ENCODE measurements around the gene FAM53A.
"Not testable (repeated sequence)": the region's sequence is repeated elsewhere in the genome, so short reads cannot be mapped to it uniquely, and the experiment has no call there.

Gene FAM53A

GRCh38 chr4:1643971-1644735 is 40.0 kb downstream of the FAM53A start:
- Mint-ChIP-seq H3K36me3 (peaks cover 2% of the 10 kb centered on the region), H3K4me1 (peaks cover 5% of the 10 kb centered on the region), H3K9me3 (no peaks in the 10 kb centered on the region), H3K4me3 (no peak overlapping the region), H3K27ac (no peak overlapping the region), H3K27me3 (no peaks in the 10 kb centered on the region)

DNA sequence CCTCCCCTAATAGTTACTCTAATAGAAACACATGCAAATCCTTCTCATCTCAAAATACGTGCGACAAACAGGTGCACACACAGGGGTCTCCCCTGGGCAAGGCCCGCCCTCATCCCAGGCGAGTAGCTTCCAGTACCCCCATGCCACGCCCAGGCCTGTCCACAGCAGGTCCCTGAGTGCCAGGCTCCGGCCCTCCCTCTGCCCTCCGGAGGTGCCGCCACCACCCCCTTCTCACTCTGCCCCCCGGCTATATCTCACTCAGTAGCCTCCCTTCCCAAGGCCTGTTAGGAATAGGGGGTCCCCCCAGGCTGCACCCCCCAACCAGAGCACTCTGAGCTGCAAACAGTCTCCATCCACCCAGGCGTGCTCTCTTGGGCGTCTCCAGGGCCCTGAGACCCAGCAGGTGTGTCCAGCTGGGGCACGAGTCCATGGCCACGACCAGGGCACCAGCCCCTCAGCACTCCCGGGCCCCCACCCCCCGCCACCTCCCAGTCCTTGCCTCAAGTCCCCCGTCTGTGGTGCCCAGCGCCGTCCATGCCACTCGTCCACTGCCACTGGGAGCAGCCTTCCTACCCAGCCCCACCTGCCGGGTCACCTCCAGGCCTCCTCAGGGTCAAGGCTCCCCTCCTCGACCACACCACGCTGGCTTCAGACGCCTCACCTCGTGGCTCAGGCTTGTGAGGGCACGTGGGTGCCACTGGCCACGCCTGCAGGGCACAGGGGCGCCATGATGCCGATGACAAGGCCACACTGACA is 41.7 kb downstream of the FAM53A start:
- Mint-ChIP-seq H3K36me3 (no peaks in the 10 kb centered on the region), H3K27ac (no peak overlapping the region), H3K27me3 (no peaks in the 10 kb centered on the region), H3K9me3 (no peaks in the 10 kb centered on the region), H3K4me3 (no peak overlapping the region), H3K4me1 (peaks cover under 1% of the 10 kb centered on the region)

GRCh38 chr4:1641671-1642070 is 42.4 kb downstream of the FAM53A start:
- H3K27ac Mint-ChIP-seq, result no peak overlapping the region
- H3K36me3 Mint-ChIP-seq, result no peaks in the 10 kb centered on the region
- no peaks in the 10 kb centered on the region for H3K4me1 Mint-ChIP-seq
- H3K27me3 Mint-ChIP-seq, result no peaks in the 10 kb centered on the region
- no peak overlapping the region for H3K4me3 Mint-ChIP-seq
- no peaks in the 10 kb centered on the region for H3K9me3 Mint-ChIP-seq

DNA sequence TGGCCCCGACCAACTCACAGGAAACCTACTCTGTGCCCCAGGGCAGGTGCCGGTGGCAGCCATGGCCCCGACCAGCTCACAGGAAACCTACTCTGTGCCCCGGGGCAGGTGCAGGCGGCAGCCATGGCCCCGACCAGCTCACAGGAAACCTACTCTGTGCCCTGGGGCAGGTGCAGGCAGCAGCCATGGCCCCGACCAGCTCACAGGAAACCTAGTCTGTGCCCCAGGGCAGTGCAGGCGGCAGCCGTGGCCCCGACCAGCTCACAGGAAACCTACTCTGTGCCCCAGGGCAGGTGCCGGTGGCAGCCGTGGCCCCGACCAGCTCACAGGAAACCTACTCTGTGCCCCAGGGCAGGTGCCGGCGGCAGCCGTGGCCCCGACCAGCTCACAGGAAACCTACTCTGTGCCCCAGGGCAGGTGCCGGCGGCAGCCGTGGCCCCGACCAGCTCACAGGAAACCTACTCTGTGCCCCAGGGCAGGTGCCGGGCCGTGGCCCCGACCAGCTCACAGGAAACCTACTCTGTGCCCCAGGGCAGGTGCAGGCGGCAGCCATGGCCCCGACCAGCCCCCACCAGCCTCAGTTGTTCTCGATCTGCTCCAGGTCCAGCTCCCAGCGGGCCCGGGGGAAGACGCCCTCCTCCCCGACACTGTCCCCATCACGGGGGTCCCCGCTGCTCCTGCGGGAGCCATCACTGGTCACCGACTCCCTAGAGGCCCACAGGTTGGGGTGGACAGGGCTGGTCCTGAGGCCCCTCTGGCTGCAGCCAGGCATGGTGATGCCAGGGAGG is 43.2 kb downstream of the FAM53A start:
- H3K4me3 Mint-ChIP-seq, H3K36me3 Mint-ChIP-seq, H3K27ac Mint-ChIP-seq, H3K27me3 Mint-ChIP-seq, H3K4me1 Mint-ChIP-seq, H3K9me3 Mint-ChIP-seq: not testable (repeated sequence)

DNA sequence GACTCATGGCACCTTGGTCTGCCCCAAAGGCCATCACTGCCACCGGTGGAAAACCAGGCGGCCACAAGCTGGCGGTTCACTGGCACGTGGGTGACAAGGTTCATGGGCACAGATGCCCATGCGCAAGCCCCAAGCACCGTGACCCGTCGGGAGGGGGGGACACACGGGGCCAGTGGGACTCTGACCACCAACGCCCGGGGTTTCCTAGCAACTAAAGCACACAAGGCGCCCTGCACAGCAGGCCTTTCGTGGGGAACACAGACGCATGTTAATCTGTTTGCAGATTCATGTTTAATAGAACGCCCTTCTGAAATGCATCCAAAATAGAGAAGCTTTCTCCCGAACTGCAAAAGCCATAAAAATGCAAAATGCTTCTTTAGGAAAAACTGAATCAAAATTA is 43.9 kb downstream of the FAM53A start:
- H3K4me3 Mint-ChIP-seq, result no peak overlapping the region
- H3K27me3 Mint-ChIP-seq, result no peaks in the 10 kb centered on the region
- H3K27ac Mint-ChIP-seq, result no peak overlapping the region
- H3K4me1 Mint-ChIP-seq, result no peaks in the 10 kb centered on the region
- H3K36me3 Mint-ChIP-seq, result no peaks in the 10 kb centered on the region
- H3K9me3 Mint-ChIP-seq, result no peaks in the 10 kb centered on the region

DNA sequence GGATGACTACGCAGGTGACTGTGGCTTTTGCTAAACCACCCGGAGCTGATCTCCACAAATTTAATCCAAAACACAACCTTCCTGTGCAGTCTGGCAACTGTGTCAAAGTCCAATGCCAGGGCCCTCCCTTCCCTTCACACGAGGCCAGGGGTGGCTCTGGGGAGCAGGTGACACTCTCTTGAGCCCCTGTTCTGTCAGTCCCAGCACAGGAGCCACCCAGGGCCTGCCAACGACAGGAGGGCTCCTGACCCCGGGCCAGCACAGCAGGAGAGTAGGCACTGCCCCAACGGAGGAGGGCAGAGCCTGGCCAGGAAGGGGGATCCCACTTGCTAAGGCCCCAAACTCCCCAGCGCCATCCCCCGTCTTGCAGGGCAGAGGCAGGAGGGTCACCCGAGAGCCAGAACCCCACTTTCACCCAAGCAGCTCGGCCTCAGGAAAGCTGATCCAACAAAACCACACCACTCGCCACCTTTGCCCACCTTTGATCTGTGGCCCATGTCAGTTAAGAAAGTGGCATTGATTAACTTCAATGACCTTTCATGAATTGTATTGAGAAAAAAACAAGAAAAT is 44.7 kb downstream of the FAM53A start:
- H3K27ac Mint-ChIP-seq, result no peak overlapping the region
- H3K27me3 Mint-ChIP-seq, result peaks cover 1% of the 10 kb centered on the region
- H3K4me1 Mint-ChIP-seq, result no peaks in the 10 kb centered on the region
- H3K4me3 Mint-ChIP-seq, result no peak overlapping the region
- no peaks in the 10 kb centered on the region for H3K9me3 Mint-ChIP-seq
- no peaks in the 10 kb centered on the region for H3K36me3 Mint-ChIP-seq

DNA sequence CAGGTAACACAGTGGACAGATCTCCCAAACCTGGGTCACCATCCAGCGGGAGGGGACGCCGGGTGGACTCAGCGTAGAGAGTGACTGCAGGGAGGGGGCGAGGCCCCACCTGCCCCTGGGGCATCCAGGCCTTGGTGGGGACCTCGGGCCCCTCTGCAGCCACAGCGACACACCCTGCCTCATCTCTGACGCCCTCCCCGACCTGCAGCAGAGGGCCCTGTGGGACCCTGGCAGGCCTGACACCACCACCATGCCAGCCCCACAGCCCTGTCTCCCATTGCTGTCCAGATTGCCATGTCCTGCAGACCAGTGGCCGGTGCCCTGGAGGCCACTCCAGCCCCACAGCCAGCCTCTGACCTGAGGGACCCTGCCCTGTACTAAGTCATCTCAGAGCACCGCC is 45.2 kb downstream of the FAM53A start:
- no peak overlapping the region for H3K27ac Mint-ChIP-seq
- H3K36me3 Mint-ChIP-seq, result no peaks in the 10 kb centered on the region
- H3K9me3 Mint-ChIP-seq, result no peaks in the 10 kb centered on the region

GRCh38 chr4:1638272-1638598 is 45.9 kb downstream of the FAM53A start:
- H3K27me3 Mint-ChIP-seq, result peaks cover 1% of the 10 kb centered on the region
- no peaks in the 10 kb centered on the region for H3K36me3 Mint-ChIP-seq
- H3K9me3 Mint-ChIP-seq, result no peaks in the 10 kb centered on the region
- no peaks in the 10 kb centered on the region for H3K4me1 Mint-ChIP-seq
- no peak overlapping the region for H3K4me3 Mint-ChIP-seq
- H3K27ac Mint-ChIP-seq, result no peak overlapping the region

More for the DNA sequence above, 45.2 kb downstream of the FAM53A start:
- Mint-ChIP-seq H3K4me3 (no peak overlapping the region), H3K4me1 (no peaks in the 10 kb centered on the region), H3K27me3 (peaks cover 1% of the 10 kb centered on the region)

DNA sequence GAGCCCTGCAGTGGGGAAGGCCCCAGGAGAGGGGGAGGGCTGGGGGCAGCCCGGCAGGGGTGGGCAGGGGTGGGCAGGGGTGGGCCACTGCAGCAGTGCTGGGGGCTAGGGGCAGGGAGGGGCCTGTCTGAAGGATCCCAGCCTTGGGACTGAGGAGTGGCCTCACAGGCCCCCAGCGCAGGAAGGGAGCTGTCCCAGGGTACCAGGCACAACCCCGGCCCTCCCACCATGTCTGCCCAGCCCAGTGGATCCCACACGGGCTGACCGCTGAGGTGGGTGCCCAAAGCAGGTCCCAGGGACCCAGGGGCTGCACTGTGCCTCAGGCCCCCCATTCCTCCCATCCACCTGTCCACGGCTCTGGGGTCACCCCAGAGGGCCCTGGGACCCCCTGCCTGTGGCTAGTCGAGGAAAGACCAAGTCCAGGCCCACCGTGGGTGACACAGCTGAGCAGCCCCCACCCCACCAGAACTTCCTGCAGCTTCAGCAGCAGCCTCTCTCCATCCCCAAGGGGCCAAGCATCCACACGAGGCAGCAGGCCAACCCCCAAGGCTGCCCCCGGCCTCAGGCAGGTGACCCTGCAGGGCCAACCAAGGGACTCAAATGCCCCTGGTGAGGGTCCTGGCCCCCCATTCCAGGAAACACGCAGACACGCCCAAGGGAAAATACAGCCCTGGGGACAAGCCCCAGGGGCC is 46.4 kb downstream of the FAM53A start:
- Mint-ChIP-seq H3K27me3 (peaks cover 1% of the 10 kb centered on the region), H3K27ac (no peak overlapping the region), H3K4me1 (no peaks in the 10 kb centered on the region), H3K9me3 (no peaks in the 10 kb centered on the region), H3K36me3 (no peaks in the 10 kb centered on the region), H3K4me3 (no peak overlapping the region)

GRCh38 chr4:1636490-1637211 is 47.5 kb downstream of the FAM53A start:
- Mint-ChIP-seq H3K27ac (no peak overlapping the region), H3K9me3 (no peaks in the 10 kb centered on the region), H3K4me1 (no peaks in the 10 kb centered on the region), H3K4me3 (no peak overlapping the region), H3K36me3 (no peaks in the 10 kb centered on the region), H3K27me3 (peaks cover 1% of the 10 kb centered on the region)

GRCh38 chr4:1635464-1635863 is 48.6 kb downstream of the FAM53A start:
- Mint-ChIP-seq H3K27me3 (peaks cover 1% of the 10 kb centered on the region), H3K27ac (no peak overlapping the region), H3K9me3 (no peaks in the 10 kb centered on the region), H3K4me1 (no peaks in the 10 kb centered on the region), H3K36me3 (no peaks in the 10 kb centered on the region), H3K4me3 (no peak overlapping the region)

DNA sequence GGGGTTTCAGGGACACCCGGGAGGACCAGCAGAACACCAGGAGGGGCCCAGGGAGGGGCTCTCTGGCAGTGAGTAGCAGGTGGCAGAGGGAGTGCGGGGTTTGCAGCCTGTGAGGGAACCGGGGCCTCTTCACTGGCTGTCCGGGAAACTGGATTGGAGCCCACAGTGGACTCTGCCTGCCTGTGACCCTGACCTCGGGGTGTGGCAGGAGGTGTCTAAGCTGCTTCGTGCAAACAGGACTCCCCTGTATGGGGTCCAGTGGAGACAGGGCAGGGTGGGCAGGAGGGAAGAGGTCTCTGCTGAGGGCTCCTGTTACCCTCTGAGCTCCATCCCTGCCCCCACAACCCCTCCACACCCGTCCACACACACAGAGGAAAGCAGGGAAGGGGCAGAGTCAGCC is 50.1 kb downstream of the FAM53A start:
- no peak overlapping the region for H3K27ac Mint-ChIP-seq
- peaks cover 1% of the 10 kb centered on the region for H3K27me3 Mint-ChIP-seq

DNA sequence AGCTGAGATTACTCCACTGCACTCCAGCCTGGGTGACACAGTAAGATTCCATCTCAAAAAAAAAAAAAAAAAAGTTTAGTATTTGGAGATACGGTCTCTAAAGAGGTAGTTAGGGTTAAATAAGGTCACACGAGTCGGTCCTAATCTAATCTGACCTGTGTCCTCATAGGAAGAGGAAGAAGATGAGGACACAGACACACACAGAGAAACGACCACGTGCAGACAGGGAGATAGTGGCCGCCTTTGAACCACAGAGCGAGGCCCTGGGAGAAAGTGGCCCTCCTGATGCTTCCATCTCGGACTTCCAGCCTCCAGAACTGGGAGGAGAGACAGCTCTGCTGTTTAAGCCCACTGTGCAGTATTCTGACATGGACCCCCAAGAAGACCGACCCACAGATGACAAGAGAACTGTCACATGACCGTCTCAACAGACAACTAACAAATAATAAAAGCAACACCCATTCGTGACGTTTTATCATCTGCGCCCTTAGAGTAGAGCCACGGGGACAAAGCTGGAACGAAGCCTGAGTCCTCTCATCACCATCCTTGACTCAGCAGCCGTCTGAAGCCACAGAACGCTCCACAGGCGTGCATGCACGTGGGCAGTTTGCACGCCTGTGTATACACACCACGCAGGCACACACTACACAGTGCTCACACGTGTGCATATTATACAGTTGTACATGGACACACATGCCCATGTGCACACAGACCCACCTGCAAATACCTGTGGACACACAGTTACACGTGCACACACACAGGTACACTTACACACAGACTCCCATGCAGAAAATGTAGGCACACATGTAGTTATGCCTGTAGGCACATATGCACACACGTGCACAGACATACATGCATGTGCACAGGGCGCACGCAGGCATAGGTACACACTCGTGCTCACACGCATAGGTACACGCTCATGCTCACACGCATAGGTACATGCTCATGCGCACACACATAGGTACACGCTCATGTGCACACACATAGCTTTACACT is 51.7 kb downstream of the FAM53A start:
- H3K36me3 Mint-ChIP-seq, result no peaks in the 10 kb centered on the region
- H3K4me3 Mint-ChIP-seq, result no peak overlapping the region
- no peaks in the 10 kb centered on the region for H3K9me3 Mint-ChIP-seq
- no peaks in the 10 kb centered on the region for H3K4me1 Mint-ChIP-seq
- peaks cover 1% of the 10 kb centered on the region for H3K27me3 Mint-ChIP-seq
- no peak overlapping the region for H3K27ac Mint-ChIP-seq

More for the DNA sequence above, 50.1 kb downstream of the FAM53A start:
- Mint-ChIP-seq H3K4me1 (no peaks in the 10 kb centered on the region), H3K9me3 (no peaks in the 10 kb centered on the region), H3K36me3 (no peaks in the 10 kb centered on the region), H3K4me3 (no peak overlapping the region)

DNA sequence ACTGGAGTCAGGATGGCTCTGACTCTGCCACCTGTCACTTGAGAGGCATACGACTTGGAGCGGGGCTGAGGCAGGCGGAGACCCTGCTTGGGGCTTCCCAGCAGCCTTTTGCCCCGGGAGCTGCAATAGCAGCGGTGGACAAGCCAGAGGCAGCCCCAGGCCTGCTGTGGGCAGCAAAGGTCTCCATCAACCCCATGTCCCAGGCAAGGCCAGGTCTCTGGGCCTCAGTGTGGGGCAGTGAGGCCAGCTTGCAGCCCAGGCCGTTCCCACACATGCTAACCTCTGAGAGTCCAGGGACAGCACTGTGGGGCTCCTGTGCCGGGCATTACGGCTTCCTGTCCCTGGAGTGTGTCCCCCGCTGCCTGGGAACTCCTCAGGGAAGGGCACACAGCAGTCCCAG is 53.0 kb downstream of the FAM53A start:
- Mint-ChIP-seq H3K4me3 (no peak overlapping the region), H3K27ac (no peak overlapping the region), H3K9me3 (no peaks in the 10 kb centered on the region), H3K4me1 (no peaks in the 10 kb centered on the region), H3K36me3 (no peaks in the 10 kb centered on the region), H3K27me3 (peaks cover 1% of the 10 kb centered on the region)
